CD8-positive, alpha-beta memory T cell (primary cell): Measurements from ENCODE around the gene EDEM2. TPM values are rescaled to one million over a fixed set of nuclear protein-coding genes. Genes with fewer than 3 reads are reported as not detected.
"Not testable (repeated sequence)": the region's sequence is repeated elsewhere in the genome, so short reads cannot be mapped to it uniquely, and the experiment has no call there.

Experiments
- CTCF ChIA-PET: fragments of 350-600 bp; sonication (Branson Sonifier 250); formaldehyde crosslinking; loops from one replicate; lab custom pipeline; 2021; ENCODE audit warnings: antibody characterized with exemption; lab: Charles Lee
- POLR2A ChIA-PET: fragments of 350-600 bp; sonication (Branson Sonifier 250); formaldehyde crosslinking; loops from one replicate; lab custom pipeline; 2021; ENCODE audit warnings: antibody characterized with exemption; lab: Charles Lee
- DNase-seq, 5 donors: peaks; one replicate each; pipeline versions ENCODE4 v3.0.0 to v3.0.0-alpha.2; 2020 to 2022; ENCODE audit warnings: mixed read lengths in 1 of 5
- H3K27ac ChIP-seq: one replicate; pipeline ENCODE4 v1.7.0; 2013; ENCODE audit warnings: low read depth, mild to moderate bottlenecking, low read length, moderate library complexity
- H3K27me3 ChIP-seq: 2 replicates; pipeline ENCODE4 v1.7.0; 2013; ENCODE audit warnings: low read length, mild to moderate bottlenecking; ENCODE audit not compliant: insufficient read depth, poor library complexity, severe bottlenecking
- H3K36me3 ChIP-seq: 2 replicates; pipeline ENCODE4 v1.7.0; 2013; ENCODE audit warnings: mild to moderate bottlenecking, low read length, moderate library complexity; ENCODE audit not compliant: insufficient read depth
- H3K4me1 ChIP-seq: 2 replicates; pipeline ENCODE4 v1.7.0; 2013; ENCODE audit warnings: mild to moderate bottlenecking, low read length, moderate library complexity; ENCODE audit not compliant: insufficient read depth
- H3K4me3 ChIP-seq: 2 replicates; pipeline ENCODE4 v1.7.0; 2013; ENCODE audit warnings: mild to moderate bottlenecking, low read length
- H3K9me3 ChIP-seq: 2 replicates; pipeline ENCODE4 v1.7.0; 2013; ENCODE audit warnings: mild to moderate bottlenecking, low read length
- H3K27ac Mint-ChIP-seq, 8 donors: one replicate each; pipeline ENCODE4 v1.8.0; 2020 to 2021; ENCODE audit warnings: mixed read lengths in 8 of 8, mild to moderate bottlenecking in 6 of 8, inconsistent platforms in 3 of 8, moderate library complexity in 3 of 8
- H3K27me3 Mint-ChIP-seq, 2 donors: one replicate each; pipeline ENCODE4 v1.8.0; 2020 to 2021; ENCODE audit warnings: mixed read lengths in 2 of 2, mild to moderate bottlenecking in 1 of 2, moderate library complexity in 1 of 2
- H3K36me3 Mint-ChIP-seq, 3 donors: one replicate each; pipeline ENCODE4 v1.8.0; 2020 to 2021; ENCODE audit warnings: mixed read lengths in 3 of 3, inconsistent platforms in 1 of 3, mild to moderate bottlenecking in 1 of 3
- H3K4me1 Mint-ChIP-seq, 3 donors: one replicate each; pipeline ENCODE4 v1.8.0; 2020 to 2021; ENCODE audit warnings: mixed read lengths in 3 of 3, inconsistent platforms in 1 of 3, mild to moderate bottlenecking in 1 of 3
- H3K4me3 Mint-ChIP-seq, 7 donors: one replicate each; pipeline ENCODE4 v1.8.0; 2020 to 2021; ENCODE audit warnings: mixed read lengths in 7 of 7, mild to moderate bottlenecking in 6 of 7, moderate library complexity in 4 of 7, inconsistent platforms in 2 of 7
- H3K9me3 Mint-ChIP-seq, 5 donors: one replicate each; pipeline ENCODE4 v1.8.0; 2020 to 2022; ENCODE audit warnings: mixed read lengths in 5 of 5, mild to moderate bottlenecking in 3 of 5, moderate library complexity in 2 of 5, inconsistent platforms in 1 of 5
- polyA plus RNA-seq: library from polyadenylated mRNA; unstranded; fragments of 300-500 nt; fragmentation: Illumina TruSeq; gene quantifications from one replicate; pipeline ENCODE4 v1.2.3, GENCODE V29; 2021
- total RNA-seq, 2 experiments: library from RNA; stranded (reverse); gene quantifications; one replicate each; pipeline ENCODE4 v1.2.3, GENCODE V29; 2021

Gene EDEM2
- total and polyA plus RNA-seq, 3 experiments from 2014 or later = 19.3 to 48.4 (median 20.1) TPM

- Mint-ChIP-seq H3K9me3 (no peaks in the 10 kb centered on the region), H3K27ac (peak overlapping the region in 1 of 8 donors; percentile 46), H3K4me3 (no peak overlapping the region), H3K36me3 (peaks cover 13 to 53% (median 14%) of the 10 kb centered on the region in 3 donors), H3K4me1 (peaks cover 44 to 51% (median 46%) of the 10 kb centered on the region in 3 donors), H3K27me3 (no peaks in the 10 kb centered on the region)
- Histone ChIP-seq H3K4me3 (no peak overlapping the region), H3K36me3 (peaks cover 13% of the 10 kb centered on the region), H3K27ac (no peak overlapping the region), H3K9me3 (no peaks in the 10 kb centered on the region), H3K4me1 (peaks cover 15% of the 10 kb centered on the region), H3K27me3 (no peaks in the 10 kb centered on the region)
- ChIA-PET CTCF (interaction anchor here (0.6 to 1.7 kb wide), 3 partner anchors 13 to 19 kb away, joined by 3 to 5 read pairs (median 3); no protein-coding TSS in a partner anchor), POLR2A (no interaction called here)
- no peak for DNase-seq
These were observed 69.8 kb downstream of the EDEM2 start for GRCh38 chr20:35077341-35077740.

DNA sequence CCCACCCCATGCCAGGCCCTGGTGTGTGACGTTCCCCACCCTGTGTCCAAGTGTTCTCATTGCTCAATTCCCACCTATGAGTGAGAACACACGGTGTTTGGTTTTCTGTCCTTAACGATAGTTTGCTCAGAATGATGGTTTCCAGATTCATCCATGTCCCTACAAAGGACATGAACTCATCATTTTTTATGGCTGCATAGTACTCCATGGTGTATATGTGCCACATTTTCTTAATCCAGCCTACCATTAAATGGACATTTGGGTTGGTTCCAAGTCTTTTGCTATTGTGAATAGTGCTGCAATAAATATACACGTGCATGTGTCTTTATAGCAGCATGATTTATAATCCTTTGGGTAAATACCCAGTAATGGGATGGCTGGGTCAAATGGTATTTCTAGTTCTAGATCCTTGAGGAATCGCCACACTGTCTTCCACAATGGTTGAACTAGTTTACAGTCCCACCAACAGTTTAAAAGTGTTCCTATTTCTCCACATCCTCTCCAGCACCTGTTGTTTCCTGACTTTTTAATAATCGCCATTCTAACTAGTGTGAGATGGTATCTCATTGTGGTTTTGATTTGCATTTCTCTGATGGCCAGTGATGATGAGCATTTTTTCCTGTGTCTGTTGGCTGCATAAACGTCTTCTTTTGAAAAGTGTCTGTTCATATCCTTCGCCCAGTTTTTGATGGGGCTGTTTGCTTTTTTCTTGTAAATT, 75.5 kb downstream of the EDEM2 start:
- H3K9me3 Mint-ChIP-seq = not testable (repeated sequence)
- CTCF ChIA-PET = interaction anchor here (0.9 to 1.5 kb wide), 2 partner anchors 21 to 24 kb away, joined by 3 to 4 read pairs; partner anchors contain the start of gene TRPC4AP

GRCh38 chr20:35066194-35066593, 80.9 kb downstream of the EDEM2 start:
- H3K4me1 ChIP-seq = peaks cover 15% of the 10 kb centered on the region
- no peaks in the 10 kb centered on the region for H3K27me3 ChIP-seq
- H3K36me3 ChIP-seq = peaks cover 19% of the 10 kb centered on the region
- no peak overlapping the region for H3K27ac ChIP-seq
- H3K4me3 ChIP-seq = no peak overlapping the region
- Mint-ChIP-seq H3K4me3 (no peak overlapping the region), H3K27me3 (no peaks in the 10 kb centered on the region), H3K27ac (peak overlapping the region in 3 of 8 donors; percentile 9 to 73 (median 71)), H3K36me3 (peaks cover 0 to 61% (median 15%) of the 10 kb centered on the region in 3 donors), H3K9me3 (no peaks in the 10 kb centered on the region), H3K4me1 (peaks cover 78 to 92% (median 91%) of the 10 kb centered on the region in 3 donors)
- no peaks in the 10 kb centered on the region for H3K9me3 ChIP-seq
- DNase-seq = no peak
- ChIA-PET CTCF (no interaction called here), POLR2A (no interaction called here)

More for the DNA sequence above, 75.5 kb downstream of the EDEM2 start:
- H3K36me3 ChIP-seq = peaks cover 15% of the 10 kb centered on the region
- DNase-seq, H3K9me3 ChIP-seq, H3K27ac ChIP-seq, H3K4me1 ChIP-seq, POLR2A ChIA-PET, H3K27me3 ChIP-seq, H3K27me3 Mint-ChIP-seq, H3K4me3 ChIP-seq: not testable (repeated sequence)
- Mint-ChIP-seq H3K4me1 (peaks cover 47 to 51% (median 48%) of the 10 kb centered on the region in 3 donors), H3K27ac (peak overlapping the region in 4 of 8 donors; percentile 21 to 78 (median 46)), H3K4me3 (peak overlapping the region in 1 of 7 donors; percentile 15), H3K36me3 (peaks cover 14 to 66% (median 16%) of the 10 kb centered on the region in 3 donors)

Other genes starting within 250 kb of the EDEM2 start
- 10 to 100 TPM; 63.0 to 65.2 TPM for gene GSS, start 191.5 kb downstream of the EDEM2 start, total RNA-seq
- 38.8 TPM for gene GSS, start 191.5 kb downstream of the EDEM2 start, polyA plus RNA-seq
- gene MYH7B, start 191.5 kb downstream of the EDEM2 start, total RNA-seq = under 1 TPM; 0.16 to 0.48 TPM
- 0.26 TPM for gene MYH7B, start 191.5 kb downstream of the EDEM2 start, polyA plus RNA-seq
- gene TRPC4AP, start 54.5 kb downstream of the EDEM2 start, total RNA-seq = 10 to 100 TPM; 51.2 to 53.4 TPM
- 59.8 TPM for gene TRPC4AP, start 54.5 kb downstream of the EDEM2 start, polyA plus RNA-seq
- 1 to 10 TPM; 2.6 to 2.7 TPM for gene PROCR, start 24.7 kb upstream of the EDEM2 start, total RNA-seq
- 10.7 TPM for gene PROCR, start 24.7 kb upstream of the EDEM2 start, polyA plus RNA-seq
- under 1 TPM in 1 of 2 experiments, not detected in 1; 0.07 TPM for gene MMP24, start 79.4 kb upstream of the EDEM2 start, total RNA-seq
- 0.18 TPM for gene MMP24, start 79.4 kb upstream of the EDEM2 start, polyA plus RNA-seq
- gene MMP24OS, start 130.8 kb upstream of the EDEM2 start, total RNA-seq = 10 to 100 TPM; 36.5 to 36.6 TPM
- 14.0 TPM for gene MMP24OS, start 130.8 kb upstream of the EDEM2 start, polyA plus RNA-seq
- gene EIF6, start 137.4 kb upstream of the EDEM2 start, total RNA-seq = 100 to 1,000 TPM; 204 to 207 TPM
- gene EIF6, start 137.4 kb upstream of the EDEM2 start, polyA plus RNA-seq = 171 TPM
- not detected for gene FAM83C, start 145.1 kb upstream of the EDEM2 start, total RNA-seq
- gene FAM83C, start 145.1 kb upstream of the EDEM2 start, polyA plus RNA-seq = not detected